GM12801 (cell line): Measurements from ENCODE around the gene GABRP.

Source experiments
- CTCF ChIP-seq: IDR thresholded peaks from one replicate; pipeline ENCODE4 v1.5.1; 2011; ENCODE audit warnings: control low read depth; ENCODE audit not compliant: insufficient read length; ENCODE audit errors: extremely low read depth

GABRP gene

GRCh38 chr5:170771496-170771895, 12.0 kb upstream of the GABRP start:
- no peak for TF ChIP-seq CTCF

DNA sequence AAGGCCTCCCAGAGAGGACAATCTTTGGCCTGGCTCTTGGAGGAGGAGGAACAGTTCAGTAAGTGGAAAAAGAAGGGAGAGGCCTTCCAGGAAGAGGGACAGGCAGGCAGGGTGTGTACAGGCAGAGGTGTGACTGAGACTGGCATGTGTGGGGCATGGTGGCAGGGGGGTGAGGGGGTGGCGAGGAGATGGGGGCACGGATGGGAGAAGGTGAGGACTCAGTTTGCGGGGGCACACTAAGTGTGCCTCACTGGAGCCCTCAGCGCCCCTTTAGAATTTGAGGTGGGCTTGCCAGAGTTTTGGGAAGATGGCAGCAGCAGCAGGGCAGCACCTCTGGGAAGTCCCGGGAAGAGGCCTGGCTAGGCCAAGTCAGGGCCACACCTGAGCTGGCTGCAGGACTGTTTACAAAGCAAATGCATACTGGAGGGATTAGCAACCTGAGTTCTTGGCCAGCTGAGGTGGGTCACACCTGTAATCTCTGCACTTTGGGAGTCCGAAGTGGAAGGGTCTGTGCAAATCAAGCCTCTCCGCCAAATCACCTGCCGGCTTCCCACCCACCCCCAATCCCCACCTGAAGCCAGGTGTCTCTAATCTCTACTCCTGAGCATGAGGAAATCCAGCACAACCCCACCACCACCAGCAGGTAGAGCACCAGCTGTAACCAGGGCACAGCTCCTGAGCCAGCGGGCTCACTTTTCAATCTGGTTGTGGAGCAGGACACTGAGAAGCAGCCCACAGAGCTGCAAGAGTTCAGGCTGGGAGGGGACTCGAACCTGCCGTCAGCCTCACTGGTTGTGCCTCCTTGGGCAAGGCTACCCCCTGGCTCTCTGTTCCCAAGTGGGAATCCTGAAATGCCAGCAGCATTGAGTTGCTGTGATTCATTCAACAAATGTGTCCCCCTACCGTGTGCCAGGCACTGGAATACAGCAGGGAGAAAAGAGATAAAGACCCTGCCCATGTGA, 10.2 kb upstream of the GABRP start:
- TF ChIP-seq CTCF, result no peak

GRCh38 chr5:170774831-170775230, 8.7 kb upstream of the GABRP start:
- TF ChIP-seq CTCF, result no peak

GRCh38 chr5:170781946-170782345, 1.6 kb upstream of the GABRP start:
- TF ChIP-seq CTCF, result no peak

- no peak for TF ChIP-seq CTCF
These were observed 1.1 kb upstream of the GABRP start for GRCh38 chr5:170782438-170782837.

DNA sequence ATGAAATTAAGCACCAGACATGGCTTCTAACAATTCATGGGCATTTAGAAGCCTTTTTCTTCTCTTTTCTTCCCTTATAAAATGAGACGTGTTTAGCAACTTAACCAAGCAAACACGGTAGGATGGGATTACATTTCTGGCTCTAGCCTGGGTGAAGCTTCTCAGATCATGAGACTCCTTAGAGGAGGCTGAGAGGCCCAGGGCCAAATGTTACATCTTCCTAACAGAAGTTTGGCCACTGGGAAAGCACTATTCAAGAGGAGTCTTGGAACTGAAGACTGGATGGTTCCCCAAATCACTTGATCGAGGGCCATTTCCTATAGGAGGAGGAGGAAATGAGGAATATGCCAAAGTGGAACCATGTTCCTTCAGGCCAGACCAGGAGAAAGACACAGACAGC, 1.9 kb downstream of the GABRP start:
- TF ChIP-seq CTCF, result no peak

- no peak for TF ChIP-seq CTCF
These were observed 3.7 kb downstream of the GABRP start for GRCh38 chr5:170787216-170787615.
